Progenitor cell of endocrine pancreas (in vitro differentiated cells): ENCODE results near the gene HTR6. TPM values are rescaled to one million over a fixed set of nuclear protein-coding genes. Genes with fewer than 3 reads are reported as not detected.

Experiments used
- DNase-seq: peaks from one replicate; pipeline ENCODE4 v3.0.0; 2021; ENCODE audit warnings: low spot score; ENCODE audit not compliant: unreplicated experiment
- H3K27ac Mint-ChIP-seq: 2 replicates; pipeline ENCODE4 v1.8.0; 2021; ENCODE audit warnings: mild to moderate bottlenecking, moderate library complexity, mixed read lengths
- H3K27me3 Mint-ChIP-seq: 2 replicates; pipeline ENCODE4 v1.8.0; 2021; ENCODE audit warnings: mixed read lengths
- H3K36me3 Mint-ChIP-seq: 2 replicates; pipeline ENCODE4 v1.8.0; 2022; ENCODE audit warnings: mixed read lengths; ENCODE audit not compliant: insufficient read depth
- H3K4me1 Mint-ChIP-seq: 2 replicates; pipeline ENCODE4 v1.8.0; 2021; ENCODE audit warnings: low read depth, mixed read lengths
- H3K4me3 Mint-ChIP-seq: 2 replicates; pipeline ENCODE4 v1.8.0; 2021; ENCODE audit warnings: low read depth, mild to moderate bottlenecking, moderate library complexity, mixed read lengths
- H3K9me3 Mint-ChIP-seq: 2 replicates; pipeline ENCODE4 v1.8.0; 2021; ENCODE audit warnings: low read depth, mixed read lengths
- total RNA-seq: library from RNA; stranded (reverse); gene quantifications from 2 replicates; pipeline ENCODE4 v1.2.1, GENCODE V29; 2021
- TF ChIP-seq, protein P1 (sequence below): fragments of 200-600 bp; sonication (generic); IDR thresholded peaks from one replicate; pipeline ENCODE4 v1.5.0; 2021; ENCODE audit warnings: antibody characterized with exemption, mild to moderate bottlenecking; ENCODE audit not compliant: unreplicated experiment

HTR6 gene
- total RNA-seq, 1 donor from 2014 or later: not detected

DNA sequence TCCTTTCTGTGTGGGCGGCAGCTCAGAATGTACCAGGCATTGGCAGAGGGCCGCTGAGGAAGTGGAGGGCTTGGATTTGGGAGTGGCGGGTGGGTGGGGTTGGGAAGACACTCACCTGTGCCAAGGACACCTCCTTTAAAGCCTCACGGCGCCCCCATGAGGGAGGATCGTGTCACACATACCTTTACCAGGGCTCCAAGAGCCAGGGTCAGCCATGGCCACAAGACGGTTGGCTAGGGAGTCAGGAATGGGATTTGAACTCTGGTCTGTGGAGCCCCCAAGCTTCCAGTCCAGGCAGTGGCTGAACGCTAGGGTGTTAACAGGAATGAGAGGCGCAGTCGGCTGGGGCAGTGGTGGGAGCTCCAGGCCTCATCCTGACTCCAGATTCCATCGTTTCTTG lies 16.0 kb upstream of the HTR6 start:
- Mint-ChIP-seq H3K27ac (no peak overlapping the region), H3K36me3 (no peaks in the 10 kb centered on the region), H3K4me1 (peaks cover 1% of the 10 kb centered on the region), H3K27me3 (peaks cover 27% of the 10 kb centered on the region), H3K4me3 (no peak overlapping the region), H3K9me3 (no peaks in the 10 kb centered on the region)
- no peak for DNase-seq
- TF ChIP-seq, protein P1, sequence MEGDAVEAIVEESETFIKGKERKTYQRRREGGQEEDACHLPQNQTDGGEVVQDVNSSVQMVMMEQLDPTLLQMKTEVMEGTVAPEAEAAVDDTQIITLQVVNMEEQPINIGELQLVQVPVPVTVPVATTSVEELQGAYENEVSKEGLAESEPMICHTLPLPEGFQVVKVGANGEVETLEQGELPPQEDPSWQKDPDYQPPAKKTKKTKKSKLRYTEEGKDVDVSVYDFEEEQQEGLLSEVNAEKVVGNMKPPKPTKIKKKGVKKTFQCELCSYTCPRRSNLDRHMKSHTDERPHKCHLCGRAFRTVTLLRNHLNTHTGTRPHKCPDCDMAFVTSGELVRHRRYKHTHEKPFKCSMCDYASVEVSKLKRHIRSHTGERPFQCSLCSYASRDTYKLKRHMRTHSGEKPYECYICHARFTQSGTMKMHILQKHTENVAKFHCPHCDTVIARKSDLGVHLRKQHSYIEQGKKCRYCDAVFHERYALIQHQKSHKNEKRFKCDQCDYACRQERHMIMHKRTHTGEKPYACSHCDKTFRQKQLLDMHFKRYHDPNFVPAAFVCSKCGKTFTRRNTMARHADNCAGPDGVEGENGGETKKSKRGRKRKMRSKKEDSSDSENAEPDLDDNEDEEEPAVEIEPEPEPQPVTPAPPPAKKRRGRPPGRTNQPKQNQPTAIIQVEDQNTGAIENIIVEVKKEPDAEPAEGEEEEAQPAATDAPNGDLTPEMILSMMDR: no peak

DNA sequence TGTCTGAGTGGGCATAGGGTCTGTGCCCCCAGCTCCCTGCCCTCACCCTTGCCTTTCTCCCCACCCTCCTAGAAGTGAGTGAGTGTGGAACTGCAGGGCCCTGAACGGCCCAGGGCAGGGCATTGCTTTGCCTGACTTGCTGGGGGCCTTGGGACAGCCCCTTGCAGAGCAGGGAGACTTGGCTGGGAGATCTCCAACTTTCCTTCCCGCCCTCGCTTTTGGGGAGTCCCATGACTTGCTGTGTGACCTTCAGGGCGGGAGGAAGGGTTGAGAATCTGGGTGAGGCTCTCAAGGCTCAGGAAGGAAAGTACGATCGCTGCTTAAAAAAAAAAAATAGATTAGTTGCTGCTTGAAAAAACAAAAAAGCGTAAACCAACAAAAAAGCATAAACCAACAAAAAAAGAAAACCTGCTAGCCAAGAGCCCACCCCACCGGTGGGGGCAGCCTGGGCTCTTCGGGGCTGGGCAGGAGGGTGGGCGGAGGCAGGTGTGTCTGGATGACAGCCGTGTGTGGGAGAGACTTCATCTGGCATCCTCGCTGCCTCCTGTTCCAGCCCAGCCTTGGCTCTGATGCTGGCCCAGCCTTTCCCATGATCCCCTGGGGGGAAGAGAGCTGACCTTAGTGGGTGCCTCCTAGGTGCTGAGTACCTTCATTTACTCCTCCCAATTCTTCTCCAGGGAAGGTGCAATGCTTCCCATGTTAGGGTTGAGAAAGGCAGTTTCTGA lies 14.1 kb upstream of the HTR6 start:
- peaks cover 1% of the 10 kb centered on the region for H3K4me1 Mint-ChIP-seq
- H3K9me3 Mint-ChIP-seq: no peaks in the 10 kb centered on the region
- DNase-seq: no peak
- no peak overlapping the region for H3K27ac Mint-ChIP-seq
- no peaks in the 10 kb centered on the region for H3K36me3 Mint-ChIP-seq
- H3K4me3 Mint-ChIP-seq: no peak overlapping the region
- peaks cover 22% of the 10 kb centered on the region for H3K27me3 Mint-ChIP-seq
- TF ChIP-seq, protein P1: no peak

DNA sequence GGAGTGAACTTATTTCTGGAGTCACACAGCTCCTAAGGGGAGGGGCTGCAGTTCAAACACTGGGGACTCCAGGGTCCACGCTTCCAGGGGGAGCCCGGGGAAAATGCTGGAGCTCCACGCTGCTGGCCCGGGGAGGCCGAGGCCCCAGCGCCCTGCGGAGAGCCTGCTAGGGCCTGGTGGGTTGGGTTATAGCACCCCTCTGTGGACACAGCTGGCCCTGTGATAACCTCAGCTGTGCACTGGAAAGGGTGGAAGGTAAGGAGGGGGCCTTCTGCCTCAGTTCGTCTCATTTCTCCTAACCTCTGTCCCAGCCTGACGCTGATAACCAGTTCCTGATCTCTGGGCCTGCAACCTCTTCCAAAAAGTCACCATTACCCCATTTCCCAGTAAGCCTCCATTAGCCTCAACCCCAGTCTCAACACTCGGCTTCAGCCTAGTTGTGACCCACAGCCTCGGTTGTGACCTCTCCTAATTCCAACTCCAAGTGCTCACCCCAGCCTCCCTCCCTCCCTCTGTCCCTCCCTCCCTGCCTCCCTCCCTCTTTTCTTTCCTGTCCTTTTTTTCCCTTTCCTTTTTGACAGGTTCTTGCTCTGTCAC lies 13.4 kb upstream of the HTR6 start:
- Mint-ChIP-seq H3K4me3 (no peak overlapping the region), H3K36me3 (no peaks in the 10 kb centered on the region), H3K27me3 (peaks cover 21% of the 10 kb centered on the region), H3K27ac (no peak overlapping the region), H3K4me1 (peaks cover 1% of the 10 kb centered on the region), H3K9me3 (no peaks in the 10 kb centered on the region)
- TF ChIP-seq, protein P1: peak; percentile 73
- DNase-seq: peak; percentile 44

DNA sequence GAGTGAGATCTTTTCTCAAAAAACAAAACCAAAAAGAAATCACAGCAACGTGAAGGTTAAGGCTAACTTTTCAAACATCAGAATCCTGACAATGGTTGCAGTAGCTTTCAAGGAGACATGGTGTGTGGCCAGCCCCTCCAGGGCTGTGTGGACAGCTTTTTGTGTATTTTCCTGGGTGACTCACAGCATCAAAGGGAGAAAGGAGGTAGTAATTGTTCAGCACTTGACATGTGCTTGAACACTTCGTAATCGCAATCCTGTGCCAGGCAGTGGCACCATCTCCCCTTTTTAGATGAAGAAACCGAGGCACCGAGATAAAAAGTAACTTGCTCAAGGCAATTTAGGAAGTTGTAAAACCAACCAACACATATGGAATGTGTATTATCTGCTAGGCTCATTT lies 10.3 kb upstream of the HTR6 start:
- no peak for DNase-seq
- peak overlapping the region; percentile 89 for H3K27ac Mint-ChIP-seq

DNA sequence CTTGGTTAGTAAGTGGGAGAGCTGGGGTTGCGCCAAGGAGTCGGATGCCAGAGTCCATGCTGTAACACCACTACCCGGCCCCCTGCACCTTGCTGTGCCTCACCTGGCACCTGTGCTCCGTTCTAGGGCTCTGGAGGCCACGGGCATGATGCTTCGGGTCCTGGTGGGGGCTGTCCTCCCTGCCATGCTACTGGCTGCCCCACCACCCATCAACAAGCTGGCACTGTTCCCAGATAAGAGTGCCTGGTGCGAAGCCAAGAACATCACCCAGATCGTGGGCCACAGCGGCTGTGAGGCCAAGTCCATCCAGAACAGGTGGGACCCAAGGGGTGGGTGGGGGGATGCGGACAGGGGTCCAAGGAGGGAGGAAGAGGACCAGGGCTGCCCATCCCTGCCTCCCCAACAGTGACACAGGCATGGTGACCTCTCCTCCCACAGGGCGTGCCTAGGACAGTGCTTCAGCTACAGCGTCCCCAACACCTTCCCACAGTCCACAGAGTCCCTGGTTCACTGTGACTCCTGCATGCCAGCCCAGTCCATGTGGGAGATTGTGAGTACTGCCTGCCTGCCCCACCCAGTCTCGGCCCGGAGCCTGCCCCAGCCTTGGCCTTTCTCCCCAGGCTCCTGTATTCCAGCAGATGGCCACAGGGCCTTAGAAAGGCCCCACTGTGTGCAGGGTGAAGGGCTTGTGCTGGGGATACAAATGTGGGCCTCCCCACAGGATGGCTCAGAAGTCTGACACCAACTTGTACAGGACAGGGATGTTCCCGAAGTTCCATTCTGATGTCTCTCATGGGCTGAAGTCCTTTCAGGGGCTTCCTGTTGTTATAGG lies 9.6 kb upstream of the HTR6 start:
- Mint-ChIP-seq H3K27ac (no peak overlapping the region), H3K4me3 (no peak overlapping the region), H3K4me1 (peaks cover 3% of the 10 kb centered on the region), H3K9me3 (no peaks in the 10 kb centered on the region), H3K36me3 (no peaks in the 10 kb centered on the region), H3K27me3 (peaks cover 11% of the 10 kb centered on the region)
- TF ChIP-seq, protein P1: no peak
- DNase-seq: no peak

More for the DNA sequence above, 10.3 kb upstream of the HTR6 start:
- peaks cover 1% of the 10 kb centered on the region for H3K4me1 Mint-ChIP-seq
- H3K4me3 Mint-ChIP-seq: no peak overlapping the region
- H3K36me3 Mint-ChIP-seq: no peaks in the 10 kb centered on the region
- no peaks in the 10 kb centered on the region for H3K9me3 Mint-ChIP-seq
- peaks cover 4% of the 10 kb centered on the region for H3K27me3 Mint-ChIP-seq
- TF ChIP-seq, protein P1: no peak
